Mesenchymal stem cell (in vitro differentiated cells and primary cell): ENCODE measurements around the gene SYNPR.

ENCODE experiments used
- DNase-seq: peaks from one replicate; pipeline ENCODE4 v3.0.0-alpha.2; 2013
- H2AFZ ChIP-seq: one replicate; pipeline ENCODE4 v1.6.1; 2013; ENCODE audit warnings: low read depth, mild to moderate bottlenecking, control low read depth, inconsistent platforms, low read length, moderate library complexity
- H2AK5ac ChIP-seq: 2 replicates; pipeline ENCODE4 v1.6.1; 2013; ENCODE audit warnings: low read length, moderate library complexity, mild to moderate bottlenecking, inconsistent platforms; ENCODE audit not compliant: severe bottlenecking
- H2BK120ac ChIP-seq: one replicate; pipeline ENCODE4 v1.6.1; 2013; ENCODE audit warnings: low read depth, mild to moderate bottlenecking, inconsistent platforms, low read length, moderate library complexity
- H2BK12ac ChIP-seq, 2 experiments: one replicate each; pipeline ENCODE4 v1.6.1; 2013; ENCODE audit warnings: inconsistent platforms in 2 of 2, low read length in 2 of 2, mild to moderate bottlenecking in 2 of 2, moderate library complexity in 2 of 2, control low read depth in 1 of 2
- H2BK15ac ChIP-seq: one replicate; pipeline ENCODE4 v1.6.1; 2013; ENCODE audit warnings: mild to moderate bottlenecking, low read depth, inconsistent platforms; ENCODE audit not compliant: poor library complexity, severe bottlenecking
- H2BK5ac ChIP-seq: 2 replicates; pipeline ENCODE4 v1.6.1; 2013; ENCODE audit warnings: low read depth, mild to moderate bottlenecking, low read length, control low read depth, inconsistent platforms; ENCODE audit not compliant: poor library complexity, severe bottlenecking
- H3K14ac ChIP-seq, 2 experiments: one replicate each; pipeline ENCODE4 v1.6.1; 2013; ENCODE audit warnings: inconsistent platforms in 2 of 2, low read length in 2 of 2, control low read depth in 1 of 2, mild to moderate bottlenecking in 1 of 2, moderate library complexity in 1 of 2
- H3K18ac ChIP-seq, 2 experiments: one replicate each; pipeline ENCODE4 v1.6.1; 2013; ENCODE audit warnings: inconsistent platforms in 2 of 2, low read length in 2 of 2, control low read depth in 1 of 2, low read depth in 1 of 2, mild to moderate bottlenecking in 1 of 2
- H3K23ac ChIP-seq, 2 experiments: one replicate each; pipeline ENCODE4 v1.6.1; 2013; ENCODE audit warnings: inconsistent platforms in 2 of 2, low read length in 2 of 2, mild to moderate bottlenecking in 2 of 2, moderate library complexity in 2 of 2, control low read depth in 1 of 2
- H3K27ac ChIP-seq: 2 replicates; pipeline ENCODE4 v1.5.1; 2013; ENCODE audit warnings: mild to moderate bottlenecking, moderate library complexity, low read length, control low read depth, inconsistent platforms; ENCODE audit not compliant: poor library complexity, severe bottlenecking
- H3K27me3 ChIP-seq, 2 experiments: 2 replicates each; pipeline versions ENCODE4 v1.6.1 to v1.7.0; 2013; ENCODE audit warnings: low read length in 2 of 2, mild to moderate bottlenecking in 2 of 2, moderate library complexity in 2 of 2, control low read depth in 1 of 2, inconsistent platforms in 1 of 2; ENCODE audit not compliant: control insufficient read depth in 1 of 2, insufficient read depth in 1 of 2
- H3K36me3 ChIP-seq, 2 experiments: 2 replicates each; pipeline versions ENCODE4 v1.6.1 to v1.7.0; 2013; ENCODE audit warnings: low read length in 2 of 2, control low read depth in 1 of 2, inconsistent platforms in 1 of 2, low read depth in 1 of 2, mild to moderate bottlenecking in 1 of 2; ENCODE audit not compliant: insufficient read depth in 2 of 2, control insufficient read depth in 1 of 2
- H3K4ac ChIP-seq, 2 experiments: one replicate each; pipeline ENCODE4 v1.6.1; 2013; ENCODE audit warnings: inconsistent platforms in 2 of 2, low read length in 2 of 2, mild to moderate bottlenecking in 2 of 2, moderate library complexity in 2 of 2, control low read depth in 1 of 2, low read depth in 1 of 2
- H3K4me1 ChIP-seq: 2 replicates; pipeline ENCODE4 v1.6.1; 2013; ENCODE audit warnings: low read depth, low read length, control low read depth; ENCODE audit not compliant: control insufficient read depth, insufficient read depth
- H3K4me2 ChIP-seq: 2 replicates; pipeline ENCODE4 v1.6.1; 2013; ENCODE audit warnings: low read length, mild to moderate bottlenecking, inconsistent platforms; ENCODE audit not compliant: poor library complexity, severe bottlenecking
- H3K4me3 ChIP-seq, 2 experiments: 2 replicates each; pipeline versions ENCODE4 v1.5.1 to v1.7.0; 2013; ENCODE audit warnings: low read length in 2 of 2, mild to moderate bottlenecking in 2 of 2, control low read depth in 1 of 2, low read depth in 1 of 2; ENCODE audit not compliant: insufficient read depth in 1 of 2
- H3K79me1 ChIP-seq: replicated peaks from 2 replicates; pipeline ENCODE4 v1.6.1; 2013; ENCODE audit warnings: mild to moderate bottlenecking, control low read depth, low read length, inconsistent platforms; ENCODE audit not compliant: poor library complexity, severe bottlenecking
- H3K9ac ChIP-seq: 2 replicates; pipeline ENCODE4 v1.7.0; 2013; ENCODE audit warnings: mild to moderate bottlenecking, low read length, moderate library complexity
- H3K9me3 ChIP-seq: 2 replicates; pipeline ENCODE4 v1.7.0; 2013; ENCODE audit warnings: mild to moderate bottlenecking, low read length; ENCODE audit not compliant: control insufficient read depth
- H4K8ac ChIP-seq: one replicate; pipeline ENCODE4 v1.6.1; 2013; ENCODE audit warnings: inconsistent platforms, mild to moderate bottlenecking, low read length, moderate library complexity
- H4K91ac ChIP-seq: one replicate; pipeline ENCODE4 v1.6.1; 2013; ENCODE audit warnings: mild to moderate bottlenecking, low read length, inconsistent platforms
- WGBS: methylation state at CpG from one replicate; pipeline ENCODE4 v1.1.7; 2013; ENCODE audit warnings: mixed read lengths; 5-methylcytosine and 5-hydroxymethylcytosine counted together

Gene SYNPR

DNA sequence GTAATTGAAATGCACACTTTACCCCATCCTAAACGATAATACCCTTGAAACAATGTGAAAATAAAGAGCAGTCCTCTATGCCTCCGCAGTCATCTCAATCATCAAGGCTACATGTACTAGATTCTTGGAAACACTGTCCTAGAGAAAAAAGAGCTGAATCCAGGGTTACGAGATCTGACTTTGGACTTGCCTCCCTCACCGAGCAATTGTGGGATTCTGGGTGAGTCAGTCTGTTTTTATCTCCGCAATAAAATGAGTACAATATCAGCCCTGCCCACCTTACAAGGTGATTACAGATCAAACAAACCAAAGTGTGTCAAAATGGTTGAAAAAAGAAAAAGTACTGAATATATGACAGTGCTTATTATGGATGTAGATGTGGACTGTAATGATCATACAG is 222.1 kb downstream of the SYNPR start:
- Histone ChIP-seq H3K79me1 (no peaks in the 10 kb centered on the region), H3K4me2 (no peak overlapping the region), H3K9ac (no peak overlapping the region), H2BK15ac (no peak overlapping the region), H2BK120ac (no peak overlapping the region), H3K14ac (no peak overlapping the region), H2BK5ac (no peak overlapping the region), H3K4me1 (no peaks in the 10 kb centered on the region), H4K8ac (no peak overlapping the region), H3K23ac (no peak overlapping the region), H3K9me3 (no peaks in the 10 kb centered on the region), H3K36me3 (no peaks in the 10 kb centered on the region), H2AFZ (no peak overlapping the region), H3K18ac (no peak overlapping the region), H4K91ac (no peak overlapping the region), H2BK12ac (no peak overlapping the region), H3K4ac (no peak overlapping the region), H2AK5ac (no peak overlapping the region), H3K4me3 (no peak overlapping the region), H3K27ac (no peak overlapping the region), H3K27me3 (no peaks in the 10 kb centered on the region)
- DNase-seq = no peak
- 71% methylated on average over 3 of the region's 5 CpGs for WGBS

DNA sequence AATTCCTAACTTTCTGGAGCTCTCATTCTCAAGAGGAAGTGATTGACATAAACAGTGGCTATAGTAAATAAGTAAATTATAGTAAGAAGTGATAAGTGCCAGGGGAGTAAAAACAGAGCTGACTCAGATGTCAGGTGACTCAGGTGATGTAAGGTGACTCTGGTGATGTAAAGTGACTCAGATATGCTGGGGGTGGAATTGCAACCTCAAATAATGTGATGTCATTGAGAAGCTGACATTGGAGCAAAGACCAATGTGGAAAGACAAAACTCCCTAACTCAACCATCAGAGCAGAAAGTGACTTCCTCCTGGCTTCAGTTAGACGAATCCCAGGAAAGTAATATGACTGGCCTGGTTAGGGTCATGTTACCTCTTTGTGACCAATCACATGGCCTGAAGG is 230.2 kb downstream of the SYNPR start:
- Histone ChIP-seq H3K14ac (no peak overlapping the region), H2AFZ (no peak overlapping the region), H3K27me3 (no peaks in the 10 kb centered on the region), H3K9ac (no peak overlapping the region), H3K79me1 (no peaks in the 10 kb centered on the region), H4K91ac (no peak overlapping the region), H2BK12ac (no peak overlapping the region), H2BK15ac (no peak overlapping the region), H2BK5ac (no peak overlapping the region), H3K4me2 (no peak overlapping the region), H2AK5ac (no peak overlapping the region), H3K4me3 (no peak overlapping the region), H2BK120ac (no peak overlapping the region), H3K23ac (no peak overlapping the region), H3K4ac (no peak overlapping the region), H4K8ac (no peak overlapping the region), H3K36me3 (no peaks in the 10 kb centered on the region), H3K27ac (no peak overlapping the region), H3K18ac (no peak overlapping the region), H3K4me1 (no peaks in the 10 kb centered on the region), H3K9me3 (no peaks in the 10 kb centered on the region)
- DNase-seq = no peak
- WGBS = 75% methylated on average over 1 of the region's 1 CpG

DNA sequence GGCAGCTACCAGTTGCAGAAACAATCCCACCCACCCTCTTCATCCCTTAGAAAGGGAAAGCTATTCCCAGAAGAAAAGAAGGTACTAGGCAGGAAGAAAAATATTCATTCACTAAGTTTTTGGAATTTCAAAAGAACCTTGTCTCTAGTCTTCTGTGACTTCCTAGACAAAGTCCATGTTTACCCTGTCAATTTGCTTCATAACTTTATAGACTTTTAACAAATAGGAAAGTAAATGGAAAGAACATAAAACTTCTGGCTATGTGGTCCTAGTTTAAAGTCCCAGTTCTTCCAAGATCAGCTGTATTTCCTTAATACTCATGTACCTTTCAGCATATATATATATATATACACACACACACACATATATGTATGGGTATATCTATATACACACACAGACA is 230.7 kb downstream of the SYNPR start:
- Histone ChIP-seq H2BK5ac (no peak overlapping the region), H2BK12ac (no peak overlapping the region), H3K9ac (no peak overlapping the region), H3K36me3 (no peaks in the 10 kb centered on the region), H3K79me1 (no peaks in the 10 kb centered on the region), H3K27me3 (no peaks in the 10 kb centered on the region), H3K4me1 (no peaks in the 10 kb centered on the region), H2AK5ac (no peak overlapping the region), H2BK120ac (no peak overlapping the region), H3K27ac (no peak overlapping the region), H3K23ac (no peak overlapping the region), H3K4me2 (no peak overlapping the region), H3K14ac (no peak overlapping the region), H2BK15ac (no peak overlapping the region), H4K8ac (no peak overlapping the region), H3K4me3 (no peak overlapping the region), H3K9me3 (no peaks in the 10 kb centered on the region), H3K4ac (no peak overlapping the region), H3K18ac (no peak overlapping the region), H2AFZ (no peak overlapping the region), H4K91ac (no peak overlapping the region)
- no peak for DNase-seq

DNA sequence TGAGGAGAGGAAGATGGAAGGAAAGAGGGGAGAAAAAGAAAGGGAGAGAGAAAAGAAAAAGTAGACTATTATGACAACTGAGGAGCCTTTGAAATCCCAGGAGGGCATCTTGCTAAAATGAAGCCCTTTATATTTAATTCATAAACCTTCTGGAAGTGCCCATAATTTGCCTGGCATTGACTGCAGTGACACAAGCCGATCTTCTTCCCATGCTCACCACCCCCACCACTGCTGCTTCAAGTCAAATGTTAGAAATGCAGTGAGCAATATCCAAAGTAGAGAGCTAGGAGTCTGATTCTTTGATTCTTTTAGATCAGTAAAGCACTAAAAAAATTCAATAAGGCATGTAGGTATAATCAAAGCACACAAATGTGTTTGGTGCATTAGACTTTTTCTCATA is 235.7 kb downstream of the SYNPR start:
- no peak overlapping the region for H3K4ac ChIP-seq
- H2BK12ac ChIP-seq = no peak overlapping the region
- no peaks in the 10 kb centered on the region for H3K27me3 ChIP-seq
- no peak overlapping the region for H3K4me2 ChIP-seq
- no peaks in the 10 kb centered on the region for H3K79me1 ChIP-seq
- H3K14ac ChIP-seq = no peak overlapping the region
- 86% methylated on average over 1 of the region's 1 CpG for whole genome bisulfite sequencing
- H3K4me3 ChIP-seq = no peak overlapping the region
- H4K8ac ChIP-seq = no peak overlapping the region
- no peak overlapping the region for H2AK5ac ChIP-seq
- H3K18ac ChIP-seq = no peak overlapping the region
- H2BK5ac ChIP-seq = no peak overlapping the region
- no peaks in the 10 kb centered on the region for H3K4me1 ChIP-seq
- no peak overlapping the region for H2BK15ac ChIP-seq
- H3K27ac ChIP-seq = no peak overlapping the region
- H4K91ac ChIP-seq = no peak overlapping the region
- H3K9me3 ChIP-seq = no peaks in the 10 kb centered on the region
- no peak overlapping the region for H2AFZ ChIP-seq
- H3K9ac ChIP-seq = no peak overlapping the region
- no peak for DNase-seq
- H2BK120ac ChIP-seq = no peak overlapping the region
- no peaks in the 10 kb centered on the region for H3K36me3 ChIP-seq
- no peak overlapping the region for H3K23ac ChIP-seq
